ENCODE results near the gene CRYBA4. TPM values are rescaled to one million over a fixed set of nuclear protein-coding genes. Genes with fewer than 3 reads are reported as not detected.
"Not testable (repeated sequence)": the region's sequence is repeated elsewhere in the genome, so short reads cannot be mapped to it uniquely, and the experiment has no call there.

Gene CRYBA4
- total and polyA plus RNA-seq, 4 donors = not detected

- Histone ChIP-seq H3K9ac (ENCODE audit: low read depth in 1 of 2, low read length in 2 of 2) (no peak overlapping the region), H3K27me3 (ENCODE audit: control insufficient read depth in 4 of 4, insufficient read depth in 4 of 4, low read length in 3 of 4) (no peaks in the 10 kb centered on the region), H3K9me3 (ENCODE audit: control insufficient read depth in 4 of 4, low read length in 3 of 4) (no peaks in the 10 kb centered on the region), H3K4me1 (ENCODE audit: control insufficient read depth in 4 of 4, insufficient read depth in 4 of 4, low read length in 3 of 4) (no peaks in the 10 kb centered on the region), H3K4me3 (ENCODE audit: low read depth in 1 of 3, low read length in 3 of 3) (no peak overlapping the region), H3K36me3 (ENCODE audit: control insufficient read depth in 4 of 4, insufficient read depth in 3 of 4, low read depth in 1 of 4, low read length in 3 of 4) (no peaks in the 10 kb centered on the region), H3K27ac (ENCODE audit: low read depth in 1 of 2, low read length in 2 of 2) (no peak overlapping the region)
- no peak for DNase-seq (ENCODE audit: low spot score)
- TF ChIP-seq YY1 (IDR thresholded peaks at IDR 0.05) (no peak), CTCF (IDR thresholded peaks at IDR 0.05; ENCODE audit: low read depth, low read length, missing input control) (no peak), MAX (IDR thresholded peaks at IDR 0.05) (no peak), FOXA1 (IDR thresholded peaks at IDR 0.05) (no peak), ATF3 (IDR thresholded peaks at IDR 0.05) (no peak), ZBTB33 (IDR thresholded peaks at IDR 0.05) (no peak), GABPA (IDR thresholded peaks at IDR 0.05 in 1 of 2, conservative IDR thresholded peaks at IDR 0.05 in 1 of 2) (no peak), EGR1 (IDR thresholded peaks at IDR 0.05; ENCODE audit: low read depth in 2 of 2) (no peak), SP1 (IDR thresholded peaks at IDR 0.05) (no peak), REST (IDR thresholded peaks at IDR 0.05) (no peak), TAF1 (conservative IDR thresholded peaks at IDR 0.05) (no peak), JUND (IDR thresholded peaks at IDR 0.05) (no peak), NR2F2 (IDR thresholded peaks at IDR 0.05) (no peak), HNF4A (conservative IDR thresholded peaks at IDR 0.05) (no peak), RAD21 (IDR thresholded peaks at IDR 0.05) (no peak), FOXA2 (IDR thresholded peaks at IDR 0.05) (no peak), HNF4G (IDR thresholded peaks at IDR 0.05) (no peak), RXRA (IDR thresholded peaks at IDR 0.05) (no peak)
- 88% methylated on average over 4 of the region's 4 CpGs for WGBS
Observed at GRCh38 chr22:26612652-26613051, 9.1 kb upstream of the CRYBA4 start.

GRCh38 chr22:26613753-26614152, 8.0 kb upstream of the CRYBA4 start:
- H3K9ac ChIP-seq (ENCODE audit: low read depth in 1 of 2, low read length in 2 of 2); H3K27me3 ChIP-seq (ENCODE audit: control insufficient read depth in 4 of 4, insufficient read depth in 4 of 4, low read length in 3 of 4); H3K9me3 ChIP-seq (ENCODE audit: control insufficient read depth in 4 of 4, low read length in 3 of 4); DNase-seq (ENCODE audit: low spot score); H3K27ac ChIP-seq (ENCODE audit: low read depth in 1 of 2, low read length in 2 of 2); H3K4me3 ChIP-seq (ENCODE audit: low read depth in 1 of 3, low read length in 3 of 3); H3K36me3 ChIP-seq (ENCODE audit: control insufficient read depth in 4 of 4, insufficient read depth in 3 of 4, low read depth in 1 of 4, low read length in 3 of 4); H3K4me1 ChIP-seq (ENCODE audit: control insufficient read depth in 4 of 4, insufficient read depth in 4 of 4, low read length in 3 of 4): not testable (repeated sequence)
- 25% methylated on average over 10 of the region's 10 CpGs for WGBS

Measured in liver (tissue), 9 donors.